ENCODE data around the gene AGMO.

AGMO gene

GRCh38 chr7:15461576-15461975, 100.2 kb downstream of the AGMO start:
- no peak overlapping the region for H3K9ac ChIP-seq (ENCODE audit: low read length)
- H3K4me1 ChIP-seq (ENCODE audit: control insufficient read depth, insufficient read depth, low read length) = no peaks in the 10 kb centered on the region
- H3K9me3 ChIP-seq (ENCODE audit: control insufficient read depth, insufficient read depth, low read depth, low read length) = no peaks in the 10 kb centered on the region
- H3K27me3 ChIP-seq (ENCODE audit: control insufficient read depth, insufficient read depth, low read length) = no peaks in the 10 kb centered on the region
- no peaks in the 10 kb centered on the region for H3K36me3 ChIP-seq (ENCODE audit: control insufficient read depth, insufficient read depth, low read length)
- H3K27ac ChIP-seq (ENCODE audit: low read depth, low read length) = no peak overlapping the region
- no peak overlapping the region for H3K4me3 ChIP-seq (ENCODE audit: low read depth, low read length)

- no peaks in the 10 kb centered on the region for H3K9me3 ChIP-seq (ENCODE audit: control insufficient read depth, insufficient read depth, low read depth, low read length)
- H3K36me3 ChIP-seq (ENCODE audit: control insufficient read depth, insufficient read depth, low read length) = no peaks in the 10 kb centered on the region
- no peak overlapping the region for H3K4me3 ChIP-seq (ENCODE audit: low read depth, low read length)
- H3K27me3 ChIP-seq (ENCODE audit: control insufficient read depth, insufficient read depth, low read length) = no peaks in the 10 kb centered on the region
- no peak overlapping the region for H3K27ac ChIP-seq (ENCODE audit: low read depth, low read length)
- H3K4me1 ChIP-seq (ENCODE audit: control insufficient read depth, insufficient read depth, low read length) = no peaks in the 10 kb centered on the region
- no peak overlapping the region for H3K9ac ChIP-seq (ENCODE audit: low read length)
Measured at GRCh38 chr7:15459018-15459615, 102.7 kb downstream of the AGMO start.

- Histone ChIP-seq H3K27me3 (ENCODE audit: control insufficient read depth, insufficient read depth, low read length) (no peaks in the 10 kb centered on the region), H3K4me1 (ENCODE audit: control insufficient read depth, insufficient read depth, low read length) (no peaks in the 10 kb centered on the region), H3K4me3 (ENCODE audit: low read depth, low read length) (no peak overlapping the region), H3K36me3 (ENCODE audit: control insufficient read depth, insufficient read depth, low read length) (no peaks in the 10 kb centered on the region), H3K9me3 (ENCODE audit: control insufficient read depth, insufficient read depth, low read depth, low read length) (no peaks in the 10 kb centered on the region), H3K27ac (ENCODE audit: low read depth, low read length) (no peak overlapping the region), H3K9ac (ENCODE audit: low read length) (no peak overlapping the region)
Measured at GRCh38 chr7:15457990-15458955, 103.5 kb downstream of the AGMO start.

- H3K4me1 ChIP-seq (ENCODE audit: control insufficient read depth, insufficient read depth, low read length) = no peaks in the 10 kb centered on the region
- H3K27ac ChIP-seq (ENCODE audit: low read depth, low read length) = no peak overlapping the region
- H3K4me3 ChIP-seq (ENCODE audit: low read depth, low read length) = no peak overlapping the region
- H3K9me3 ChIP-seq (ENCODE audit: control insufficient read depth, insufficient read depth, low read depth, low read length) = no peaks in the 10 kb centered on the region
- H3K27me3 ChIP-seq (ENCODE audit: control insufficient read depth, insufficient read depth, low read length) = no peaks in the 10 kb centered on the region
- H3K9ac ChIP-seq (ENCODE audit: low read length) = no peak overlapping the region
- H3K36me3 ChIP-seq (ENCODE audit: control insufficient read depth, insufficient read depth, low read length) = no peaks in the 10 kb centered on the region
Measured at GRCh38 chr7:15452670-15453069, 109.1 kb downstream of the AGMO start.

- Histone ChIP-seq H3K9me3 (ENCODE audit: control insufficient read depth, insufficient read depth, low read depth, low read length) (no peaks in the 10 kb centered on the region), H3K4me3 (ENCODE audit: low read depth, low read length) (no peak overlapping the region), H3K36me3 (ENCODE audit: control insufficient read depth, insufficient read depth, low read length) (no peaks in the 10 kb centered on the region), H3K9ac (ENCODE audit: low read length) (no peak overlapping the region), H3K4me1 (ENCODE audit: control insufficient read depth, insufficient read depth, low read length) (no peaks in the 10 kb centered on the region), H3K27me3 (ENCODE audit: control insufficient read depth, insufficient read depth, low read length) (no peaks in the 10 kb centered on the region), H3K27ac (ENCODE audit: low read depth, low read length) (no peak overlapping the region)
Measured at GRCh38 chr7:15446722-15447121, 115.1 kb downstream of the AGMO start.

- no peaks in the 10 kb centered on the region for H3K4me1 ChIP-seq (ENCODE audit: control insufficient read depth, insufficient read depth, low read length)
- no peaks in the 10 kb centered on the region for H3K27me3 ChIP-seq (ENCODE audit: control insufficient read depth, insufficient read depth, low read length)
- H3K9me3 ChIP-seq (ENCODE audit: control insufficient read depth, insufficient read depth, low read depth, low read length) = no peaks in the 10 kb centered on the region
- H3K27ac ChIP-seq (ENCODE audit: low read depth, low read length) = no peak overlapping the region
- no peak overlapping the region for H3K4me3 ChIP-seq (ENCODE audit: low read depth, low read length)
- H3K36me3 ChIP-seq (ENCODE audit: control insufficient read depth, insufficient read depth, low read length) = no peaks in the 10 kb centered on the region
- H3K9ac ChIP-seq (ENCODE audit: low read length) = no peak overlapping the region
Measured at GRCh38 chr7:15446280-15446679, 115.5 kb downstream of the AGMO start.

- Histone ChIP-seq H3K27me3 (ENCODE audit: control insufficient read depth, insufficient read depth, low read length) (no peaks in the 10 kb centered on the region), H3K27ac (ENCODE audit: low read depth, low read length) (no peak overlapping the region), H3K36me3 (ENCODE audit: control insufficient read depth, insufficient read depth, low read length) (no peaks in the 10 kb centered on the region), H3K4me1 (ENCODE audit: control insufficient read depth, insufficient read depth, low read length) (no peaks in the 10 kb centered on the region), H3K4me3 (ENCODE audit: low read depth, low read length) (no peak overlapping the region), H3K9ac (ENCODE audit: low read length) (no peak overlapping the region), H3K9me3 (ENCODE audit: control insufficient read depth, insufficient read depth, low read depth, low read length) (no peaks in the 10 kb centered on the region)
Measured at GRCh38 chr7:15441915-15442314, 119.9 kb downstream of the AGMO start.

GRCh38 chr7:15440482-15440881, 121.3 kb downstream of the AGMO start:
- Histone ChIP-seq H3K27ac (ENCODE audit: low read depth, low read length) (no peak overlapping the region), H3K9ac (ENCODE audit: low read length) (no peak overlapping the region), H3K27me3 (ENCODE audit: control insufficient read depth, insufficient read depth, low read length) (no peaks in the 10 kb centered on the region), H3K4me3 (ENCODE audit: low read depth, low read length) (no peak overlapping the region), H3K9me3 (ENCODE audit: control insufficient read depth, insufficient read depth, low read depth, low read length) (no peaks in the 10 kb centered on the region), H3K4me1 (ENCODE audit: control insufficient read depth, insufficient read depth, low read length) (no peaks in the 10 kb centered on the region), H3K36me3 (ENCODE audit: control insufficient read depth, insufficient read depth, low read length) (no peaks in the 10 kb centered on the region)

GRCh38 chr7:15439853-15440252, 122.0 kb downstream of the AGMO start:
- no peaks in the 10 kb centered on the region for H3K27me3 ChIP-seq (ENCODE audit: control insufficient read depth, insufficient read depth, low read length)
- H3K4me3 ChIP-seq (ENCODE audit: low read depth, low read length) = no peak overlapping the region
- H3K9me3 ChIP-seq (ENCODE audit: control insufficient read depth, insufficient read depth, low read depth, low read length) = no peaks in the 10 kb centered on the region
- H3K4me1 ChIP-seq (ENCODE audit: control insufficient read depth, insufficient read depth, low read length) = no peaks in the 10 kb centered on the region
- H3K27ac ChIP-seq (ENCODE audit: low read depth, low read length) = no peak overlapping the region
- H3K36me3 ChIP-seq (ENCODE audit: control insufficient read depth, insufficient read depth, low read length) = no peaks in the 10 kb centered on the region
- H3K9ac ChIP-seq (ENCODE audit: low read length) = no peak overlapping the region

GRCh38 chr7:15433151-15433550, 128.7 kb downstream of the AGMO start:
- Histone ChIP-seq H3K4me1 (ENCODE audit: control insufficient read depth, insufficient read depth, low read length) (no peaks in the 10 kb centered on the region), H3K27me3 (ENCODE audit: control insufficient read depth, insufficient read depth, low read length) (no peaks in the 10 kb centered on the region), H3K27ac (ENCODE audit: low read depth, low read length) (no peak overlapping the region), H3K36me3 (ENCODE audit: control insufficient read depth, insufficient read depth, low read length) (no peaks in the 10 kb centered on the region), H3K9ac (ENCODE audit: low read length) (no peak overlapping the region), H3K4me3 (ENCODE audit: low read depth, low read length) (no peak overlapping the region), H3K9me3 (ENCODE audit: control insufficient read depth, insufficient read depth, low read depth, low read length) (no peaks in the 10 kb centered on the region)

GRCh38 chr7:15430911-15431310, 130.9 kb downstream of the AGMO start:
- no peaks in the 10 kb centered on the region for H3K4me1 ChIP-seq (ENCODE audit: control insufficient read depth, insufficient read depth, low read length)
- H3K9ac ChIP-seq (ENCODE audit: low read length) = no peak overlapping the region
- no peak overlapping the region for H3K4me3 ChIP-seq (ENCODE audit: low read depth, low read length)
- no peaks in the 10 kb centered on the region for H3K9me3 ChIP-seq (ENCODE audit: control insufficient read depth, insufficient read depth, low read depth, low read length)
- no peaks in the 10 kb centered on the region for H3K36me3 ChIP-seq (ENCODE audit: control insufficient read depth, insufficient read depth, low read length)
- no peak overlapping the region for H3K27ac ChIP-seq (ENCODE audit: low read depth, low read length)
- H3K27me3 ChIP-seq (ENCODE audit: control insufficient read depth, insufficient read depth, low read length) = no peaks in the 10 kb centered on the region
